Measurements from ENCODE around the gene RAB4A. TPM values are rescaled to one million over a fixed set of nuclear protein-coding genes. Genes with fewer than 3 reads are reported as not detected.
A peak's percentile ranks its signal among the peaks of the same experiment; 100 is the strongest.

Gene RAB4A
- total RNA-seq, 2 donors from 2014 or later, result 80.9 to 103 TPM

DNA sequence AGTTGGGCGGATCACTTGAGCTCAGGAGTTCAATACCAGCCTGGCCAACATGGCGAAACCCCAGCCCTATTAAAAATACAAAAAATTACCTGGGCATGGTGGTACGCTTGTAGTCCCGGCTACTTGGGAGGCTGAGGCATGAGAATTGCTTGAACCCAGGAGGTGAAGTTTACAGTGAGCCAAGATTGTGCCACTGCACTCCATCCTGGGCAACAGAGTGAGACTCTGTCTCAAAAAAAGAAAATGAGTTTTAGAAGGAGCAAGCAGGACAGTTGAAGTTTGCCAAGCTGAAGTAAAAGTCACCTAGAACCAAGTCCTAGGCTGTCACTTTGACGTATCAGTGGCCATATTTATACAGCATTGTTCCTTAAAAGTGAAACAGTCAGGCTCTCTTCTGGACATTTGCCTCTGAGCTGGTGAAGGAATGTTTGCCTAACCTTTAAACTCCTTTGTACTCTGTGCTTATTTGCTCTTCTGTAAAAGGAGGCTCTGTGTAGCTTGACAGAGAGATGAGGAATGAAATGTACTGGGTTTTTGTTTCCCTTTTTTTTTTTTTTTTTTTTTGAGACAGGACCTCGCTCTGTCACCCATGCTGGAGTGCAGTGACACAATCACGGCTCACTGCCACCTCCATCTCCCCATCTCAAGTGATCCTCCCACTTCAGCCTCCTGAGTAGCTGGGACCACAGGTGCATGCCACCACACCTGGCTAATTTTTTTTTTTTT is 2.8 kb downstream of the RAB4A start:
- Histone ChIP-seq H3K4me1 (peaks cover 13% of the 10 kb centered on the region), H3K4me3 (no peak overlapping the region)
- intact Hi-C loops (cut with DNase I), result no loop called here

DNA sequence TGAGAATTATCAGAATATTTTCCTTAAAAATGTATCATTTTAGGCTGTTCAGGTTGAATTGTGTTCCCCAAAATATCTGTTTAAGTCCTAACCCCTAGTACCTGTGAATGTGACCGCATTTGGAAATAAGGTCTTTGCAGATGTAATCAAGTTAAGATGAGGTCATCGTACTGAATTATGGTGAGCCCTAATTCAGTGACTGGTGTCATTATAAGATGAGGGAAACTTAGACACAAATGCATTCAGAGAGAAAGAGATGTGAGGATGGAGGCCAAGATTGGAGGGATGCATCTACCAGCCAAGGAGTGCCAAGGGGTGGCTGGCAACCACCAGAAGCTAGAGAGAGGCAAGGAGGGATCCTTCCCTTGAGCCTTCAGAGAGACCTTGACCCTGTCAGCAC is 4.1 kb downstream of the RAB4A start:
- Histone ChIP-seq H3K27me3 (no peaks in the 10 kb centered on the region), H3K36me3 (no peaks in the 10 kb centered on the region), H3K9me3 (no peaks in the 10 kb centered on the region), H3K4me3 (no peak overlapping the region), H3K27ac (no peak overlapping the region), H3K9ac (ENCODE audit: low read depth in 2 of 2, low read length in 2 of 2) (no peak overlapping the region), H3K4me1 (peaks cover 15% of the 10 kb centered on the region)
- intact Hi-C loops (cut with DNase I), result loop anchor here (5.0 kb wide), 1 partner anchor 67 kb away; the partner anchor contains the start of gene CCSAP
- no peak for DNase-seq
- TF ChIP-seq, protein P1, sequence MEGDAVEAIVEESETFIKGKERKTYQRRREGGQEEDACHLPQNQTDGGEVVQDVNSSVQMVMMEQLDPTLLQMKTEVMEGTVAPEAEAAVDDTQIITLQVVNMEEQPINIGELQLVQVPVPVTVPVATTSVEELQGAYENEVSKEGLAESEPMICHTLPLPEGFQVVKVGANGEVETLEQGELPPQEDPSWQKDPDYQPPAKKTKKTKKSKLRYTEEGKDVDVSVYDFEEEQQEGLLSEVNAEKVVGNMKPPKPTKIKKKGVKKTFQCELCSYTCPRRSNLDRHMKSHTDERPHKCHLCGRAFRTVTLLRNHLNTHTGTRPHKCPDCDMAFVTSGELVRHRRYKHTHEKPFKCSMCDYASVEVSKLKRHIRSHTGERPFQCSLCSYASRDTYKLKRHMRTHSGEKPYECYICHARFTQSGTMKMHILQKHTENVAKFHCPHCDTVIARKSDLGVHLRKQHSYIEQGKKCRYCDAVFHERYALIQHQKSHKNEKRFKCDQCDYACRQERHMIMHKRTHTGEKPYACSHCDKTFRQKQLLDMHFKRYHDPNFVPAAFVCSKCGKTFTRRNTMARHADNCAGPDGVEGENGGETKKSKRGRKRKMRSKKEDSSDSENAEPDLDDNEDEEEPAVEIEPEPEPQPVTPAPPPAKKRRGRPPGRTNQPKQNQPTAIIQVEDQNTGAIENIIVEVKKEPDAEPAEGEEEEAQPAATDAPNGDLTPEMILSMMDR (IDR thresholded peaks at IDR 0.05), result no peak

More for the DNA sequence above, 2.8 kb downstream of the RAB4A start:
- Histone ChIP-seq H3K27me3 (no peaks in the 10 kb centered on the region), H3K36me3 (no peaks in the 10 kb centered on the region), H3K27ac (peak overlapping the region; percentile 65), H3K9ac (ENCODE audit: low read depth in 2 of 2, low read length in 2 of 2) (no peak overlapping the region), H3K9me3 (no peaks in the 10 kb centered on the region)
- peak; percentile 49 for DNase-seq
- TF ChIP-seq, protein P1 (IDR thresholded peaks at IDR 0.05), result no peak

DNA sequence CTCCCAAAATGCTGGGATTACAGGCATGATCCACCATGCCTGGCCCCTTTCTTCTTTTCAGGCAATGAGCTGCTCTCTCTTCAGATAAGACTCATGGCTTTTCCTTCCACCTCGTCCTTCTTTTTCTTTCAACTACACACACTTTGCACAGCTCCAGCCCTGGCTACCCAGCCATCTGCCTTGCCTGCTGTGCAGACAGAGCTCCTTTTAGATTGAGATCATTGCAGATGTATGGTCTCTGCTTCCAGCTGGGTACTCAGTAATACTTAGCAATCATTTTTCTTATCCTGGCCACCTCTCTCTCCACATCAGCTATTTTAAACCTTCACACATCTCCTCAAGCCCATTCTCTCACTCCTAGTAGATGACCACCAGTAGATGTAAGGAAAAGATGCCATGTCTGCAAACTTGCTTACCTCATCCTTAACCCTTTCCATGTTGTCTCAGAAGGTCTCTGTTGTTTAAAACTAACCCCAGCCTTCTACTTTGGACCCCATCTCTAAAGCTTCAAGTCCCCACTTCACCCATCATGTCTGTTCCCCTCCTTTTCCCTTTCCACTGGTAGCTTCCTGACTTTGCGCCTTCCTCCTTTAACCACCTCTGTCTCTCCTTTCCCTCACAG is 7.3 kb downstream of the RAB4A start:
- Histone ChIP-seq H3K27me3 (no peaks in the 10 kb centered on the region), H3K4me3 (no peak overlapping the region), H3K36me3 (no peaks in the 10 kb centered on the region), H3K27ac (no peak overlapping the region), H3K9me3 (no peaks in the 10 kb centered on the region), H3K9ac (ENCODE audit: low read depth in 2 of 2, low read length in 2 of 2) (no peak overlapping the region), H3K4me1 (peaks cover 14% of the 10 kb centered on the region)
- DNase-seq, result no peak
- intact Hi-C loops (cut with DNase I), result loop anchor here (5.0 kb wide), 1 partner anchor 64 kb away; the partner anchor contains the start of gene CCSAP
- TF ChIP-seq, protein P1 (IDR thresholded peaks at IDR 0.05), result no peak

DNA sequence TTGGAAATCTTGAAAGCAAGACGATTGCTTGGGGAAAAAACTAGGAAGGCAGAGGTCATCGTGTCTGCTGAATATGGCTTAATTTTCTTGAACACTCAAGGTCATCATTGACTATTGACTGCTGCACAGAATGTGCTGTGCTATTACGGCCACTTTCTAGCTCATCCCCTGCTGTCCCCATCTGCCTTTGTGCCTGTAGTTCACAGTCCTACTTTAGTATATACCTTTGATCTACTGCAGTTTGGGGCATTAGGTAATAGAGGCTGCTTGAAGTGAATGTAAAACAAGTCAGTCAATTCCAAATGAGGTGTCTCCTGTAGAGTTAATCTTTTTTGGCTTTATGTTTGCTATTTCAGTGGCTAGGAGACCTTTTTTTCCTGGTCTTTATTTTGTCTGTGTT is 8.3 kb downstream of the RAB4A start:
- no peaks in the 10 kb centered on the region for H3K9me3 ChIP-seq
- no peak for DNase-seq
- TF ChIP-seq, protein P1 (IDR thresholded peaks at IDR 0.05), result no peak
- H3K4me1 ChIP-seq, result peaks cover 10% of the 10 kb centered on the region
- no peak overlapping the region for H3K9ac ChIP-seq (ENCODE audit: low read depth in 2 of 2, low read length in 2 of 2)
- intact Hi-C loops (cut with DNase I), result loop anchor here (5.0 kb wide), 1 partner anchor 63 kb away; the partner anchor contains the start of gene CCSAP
- no peak overlapping the region for H3K27ac ChIP-seq
- H3K27me3 ChIP-seq, result no peaks in the 10 kb centered on the region
- no peaks in the 10 kb centered on the region for H3K36me3 ChIP-seq
- no peak overlapping the region for H3K4me3 ChIP-seq

DNA sequence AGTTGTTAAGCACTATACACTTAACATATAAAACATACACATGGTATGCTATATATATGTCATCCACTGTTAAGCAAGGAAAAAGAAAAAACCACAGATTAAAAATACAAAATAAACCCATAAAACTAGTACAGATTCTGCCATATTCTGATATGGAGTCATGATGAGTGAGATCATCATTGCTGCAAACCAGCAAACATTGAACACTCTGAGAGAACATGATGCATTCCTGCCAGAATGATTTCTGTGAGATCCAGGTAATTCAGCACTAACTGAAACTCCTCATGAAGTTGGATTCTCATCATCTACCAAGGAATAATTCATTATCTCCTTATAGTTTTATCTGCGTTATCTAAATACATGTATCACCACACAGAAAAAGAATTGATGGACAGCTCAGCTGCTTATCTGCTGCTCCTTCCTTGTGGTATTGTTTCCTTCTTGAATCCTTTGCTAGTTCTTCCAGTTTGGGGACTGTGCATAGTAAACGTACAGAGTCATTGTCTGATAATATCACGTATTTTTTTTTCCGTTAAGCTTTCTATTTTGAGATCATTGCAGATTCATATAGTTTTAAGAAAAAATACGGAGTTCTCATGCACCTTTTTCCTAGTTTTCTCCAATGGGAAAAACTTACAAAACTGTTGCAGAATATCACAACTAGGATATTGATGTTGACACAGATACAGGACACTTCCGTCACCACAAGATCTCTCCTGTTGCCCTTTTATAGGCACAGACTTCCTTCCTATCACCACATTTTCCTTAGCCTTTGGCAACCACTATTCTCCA is 9.3 kb downstream of the RAB4A start:
- DNase-seq, result no peak
- Histone ChIP-seq H3K27me3 (no peaks in the 10 kb centered on the region), H3K4me1 (peaks cover 15% of the 10 kb centered on the region), H3K4me3 (no peak overlapping the region), H3K9me3 (no peaks in the 10 kb centered on the region), H3K9ac (ENCODE audit: low read depth in 2 of 2, low read length in 2 of 2) (no peak overlapping the region), H3K36me3 (no peaks in the 10 kb centered on the region), H3K27ac (peak overlapping the region; percentile 66)
- intact Hi-C loops (cut with DNase I), result no loop called here
- TF ChIP-seq, protein P1 (IDR thresholded peaks at IDR 0.05), result no peak
